ENCODE results near the gene ADAMTS16.

Gene ADAMTS16

GRCh38 chr5:5318426-5319190 is 178.5 kb downstream of the ADAMTS16 start:
- no peak for DNase-seq

GRCh38 chr5:5320062-5320805 is 180.1 kb downstream of the ADAMTS16 start:
- no peak for DNase-seq

- no peak for DNase-seq
These were observed 181.0 kb downstream of the ADAMTS16 start for GRCh38 chr5:5321137-5321536.

GRCh38 chr5:5323551-5323950 is 183.4 kb downstream of the ADAMTS16 start:
- no peak for DNase-seq

- no peak for DNase-seq
These were observed 186.1 kb downstream of the ADAMTS16 start for GRCh38 chr5:5326115-5326758.

- DNase-seq, result no peak
These were observed 187.0 kb downstream of the ADAMTS16 start for GRCh38 chr5:5327126-5327525.

GRCh38 chr5:5330728-5331452 is 190.8 kb downstream of the ADAMTS16 start:
- no peak for DNase-seq

GRCh38 chr5:5331848-5332247 is 191.7 kb downstream of the ADAMTS16 start:
- no peak for DNase-seq

- DNase-seq, result no peak
These were observed 192.2 kb downstream of the ADAMTS16 start for GRCh38 chr5:5332287-5332686.

- DNase-seq, result no peak
These were observed 195.0 kb downstream of the ADAMTS16 start for GRCh38 chr5:5335107-5335506.

GRCh38 chr5:5335700-5336264 is 195.7 kb downstream of the ADAMTS16 start:
- DNase-seq, result no peak

- no peak for DNase-seq
These were observed 199.1 kb downstream of the ADAMTS16 start for GRCh38 chr5:5339257-5339656.

GRCh38 chr5:5340206-5340729 is 200.1 kb downstream of the ADAMTS16 start:
- no peak for DNase-seq

- DNase-seq, result no peak
These were observed 201.6 kb downstream of the ADAMTS16 start for GRCh38 chr5:5341531-5342292.

GRCh38 chr5:5342784-5343183 is 202.7 kb downstream of the ADAMTS16 start:
- no peak for DNase-seq

- DNase-seq, result no peak
These were observed 203.4 kb downstream of the ADAMTS16 start for GRCh38 chr5:5343568-5343967.

- DNase-seq, result no peak
These were observed 204.0 kb downstream of the ADAMTS16 start for GRCh38 chr5:5344051-5344571.

GRCh38 chr5:5344606-5345005 is 204.5 kb downstream of the ADAMTS16 start:
- DNase-seq, result no peak

- no peak for DNase-seq
These were observed 207.3 kb downstream of the ADAMTS16 start for GRCh38 chr5:5347442-5347841.

GRCh38 chr5:5348135-5348534 is 208.0 kb downstream of the ADAMTS16 start:
- no peak for DNase-seq

GRCh38 chr5:5348576-5348975 is 208.4 kb downstream of the ADAMTS16 start:
- no peak for DNase-seq

- DNase-seq, result no peak
These were observed 210.0 kb downstream of the ADAMTS16 start for GRCh38 chr5:5350101-5350500.

Data from stimulated activated CD4-positive, alpha-beta T cell treated with anti-CD3 and anti-CD28 coated beads, Interleukin-2, amount 100 ng/mL, for 48 hours (primary cell).